NCI-H2081 (cell line): Measurements from ENCODE around the gene ERBB4.

Experiments
- DNase-seq, 2 experiments: peaks; one replicate each; lab custom pipeline; 2025; lab: John Stamatoyannopoulos, UW

Gene ERBB4

GRCh38 chr2:212364112-212364985, 174.3 kb downstream of the ERBB4 start:
- DNase-seq = no peak

- no peak for DNase-seq
Observed at GRCh38 chr2:212361174-212361756, 177.3 kb downstream of the ERBB4 start.

GRCh38 chr2:212360068-212360460, 178.5 kb downstream of the ERBB4 start:
- no peak for DNase-seq

GRCh38 chr2:212359425-212360067, 179.1 kb downstream of the ERBB4 start:
- DNase-seq = no peak

- DNase-seq = no peak
Observed at GRCh38 chr2:212357606-212358005, 181.0 kb downstream of the ERBB4 start.

- no peak for DNase-seq
Observed at GRCh38 chr2:212354382-212354781, 184.2 kb downstream of the ERBB4 start.

- no peak for DNase-seq
Observed at GRCh38 chr2:212348501-212348900, 190.1 kb downstream of the ERBB4 start.

GRCh38 chr2:212346865-212347264, 191.7 kb downstream of the ERBB4 start:
- no peak for DNase-seq

- no peak for DNase-seq
Observed at GRCh38 chr2:212345966-212346365, 192.6 kb downstream of the ERBB4 start.

- DNase-seq = no peak
Observed at GRCh38 chr2:212344131-212344530, 194.5 kb downstream of the ERBB4 start.

- DNase-seq = no peak
Observed at GRCh38 chr2:212343167-212343566, 195.4 kb downstream of the ERBB4 start.

GRCh38 chr2:212337486-212338343, 200.9 kb downstream of the ERBB4 start:
- no peak for DNase-seq

- DNase-seq = no peak
Observed at GRCh38 chr2:212337036-212337435, 201.6 kb downstream of the ERBB4 start.

GRCh38 chr2:212330263-212330662, 208.3 kb downstream of the ERBB4 start:
- DNase-seq = peak in 1 of 2 experiments; percentile 36

GRCh38 chr2:212328712-212329496, 209.7 kb downstream of the ERBB4 start:
- DNase-seq = no peak

GRCh38 chr2:212328136-212328535, 210.5 kb downstream of the ERBB4 start:
- no peak for DNase-seq

GRCh38 chr2:212327171-212327809, 211.3 kb downstream of the ERBB4 start:
- no peak for DNase-seq

GRCh38 chr2:212318636-212319035, 220.0 kb downstream of the ERBB4 start:
- DNase-seq = no peak

GRCh38 chr2:212314680-212315079, 223.9 kb downstream of the ERBB4 start:
- no peak for DNase-seq

GRCh38 chr2:212311807-212312404, 226.7 kb downstream of the ERBB4 start:
- no peak for DNase-seq
